Measurements from ENCODE around the gene LYPD6.

The LYPD6 gene

GRCh38 chr2:149507974-149508373 is 177.6 kb downstream of the LYPD6 start:
- no peak for TF ChIP-seq POLR2A (IDR thresholded peaks at IDR 0.05; ENCODE audit: low read depth, low read length)
- FAIRE-seq, result no peak
- no peak for DNase-seq (ENCODE audit: insufficient read length, low spot score)

GRCh38 chr2:149513461-149513860 is 183.1 kb downstream of the LYPD6 start:
- TF ChIP-seq POLR2A (IDR thresholded peaks at IDR 0.05; ENCODE audit: low read depth, low read length), result no peak
- no peak for FAIRE-seq
- no peak for DNase-seq (ENCODE audit: insufficient read length, low spot score)
